DND-41 (cell line): ENCODE data around the gene TTC33.

Experiments used
- ATAC-seq: fragments of 200-7000 bp; cut with Tn5 transposase; 3 replicates; pipeline ENCODE4 v1.9.1; 2021; ENCODE audit warnings: low read depth; ENCODE audit not compliant: insufficient read depth
- DNase-seq: peaks from one replicate; pipeline ENCODE4 v3.0.0-alpha.2; 2020
- H2AFZ ChIP-seq: 2 replicates; pipeline ENCODE4 v1.6.0; 2012; ENCODE audit warnings: low read depth, low read length
- H3K27ac ChIP-seq: 2 replicates; pipeline ENCODE4 v1.5.1; 2012; ENCODE audit warnings: low read length, inconsistent platforms
- H3K27me3 ChIP-seq: fragments of 200-600 bp; sonication (generic); 2 replicates; pipeline ENCODE4 v1.6.0; 2012; ENCODE audit warnings: low read length, mild to moderate bottlenecking, inconsistent platforms; ENCODE audit not compliant: insufficient read depth, poor library complexity
- H3K36me3 ChIP-seq: 2 replicates; pipeline ENCODE4 v1.5.1; 2012; ENCODE audit warnings: low read length, inconsistent platforms; ENCODE audit not compliant: insufficient read depth
- H3K4me1 ChIP-seq: 2 replicates; pipeline ENCODE4 v1.5.1; 2012; ENCODE audit warnings: mild to moderate bottlenecking, low read length; ENCODE audit not compliant: insufficient read depth
- H3K4me2 ChIP-seq: 2 replicates; pipeline ENCODE4 v1.6.0; 2012; ENCODE audit warnings: mild to moderate bottlenecking, moderate library complexity, low read length, inconsistent platforms; ENCODE audit not compliant: insufficient read depth
- H3K4me3 ChIP-seq, 2 experiments: fragments of 200-600 bp in 1 of 2; shearing (Covaris generic) in 1 of 2; 2 replicates each; pipeline ENCODE4 v1.5.1; 2012 to 2016; ENCODE audit warnings: inconsistent platforms in 2 of 2, low read length in 2 of 2, mild to moderate bottlenecking in 2 of 2, low read depth in 1 of 2, moderate library complexity in 1 of 2
- H3K79me2 ChIP-seq: 2 replicates; pipeline ENCODE4 v1.6.0; 2012; ENCODE audit warnings: low read length, inconsistent platforms; ENCODE audit not compliant: insufficient read depth
- H3K9ac ChIP-seq: 2 replicates; pipeline ENCODE4 v1.6.0; 2012; ENCODE audit warnings: low read depth, mild to moderate bottlenecking, inconsistent platforms, low read length, moderate library complexity
- H3K9me3 ChIP-seq: 2 replicates; pipeline ENCODE4 v1.5.1; 2012; ENCODE audit warnings: low read length, moderate library complexity, mild to moderate bottlenecking, inconsistent platforms; ENCODE audit not compliant: insufficient read depth, severe bottlenecking
- H4K20me1 ChIP-seq: 2 replicates; pipeline ENCODE4 v1.6.0; 2012; ENCODE audit warnings: low read length; ENCODE audit not compliant: insufficient read depth
- CTCF ChIP-seq: IDR thresholded peaks from 2 replicates; pipeline ENCODE4 v1.5.1; 2012; ENCODE audit warnings: borderline replicate concordance, low read length, moderate library complexity, mild to moderate bottlenecking; ENCODE audit not compliant: poor library complexity, severe bottlenecking; ENCODE audit errors: extremely low read depth
- EZH2 ChIP-seq: IDR thresholded peaks from 3 replicates; pipeline ENCODE4 v1.6.1; 2012; ENCODE audit warnings: borderline replicate concordance, low read depth, mild to moderate bottlenecking, moderate library complexity, low read length, inconsistent platforms; ENCODE audit not compliant: severe bottlenecking

Gene TTC33

GRCh38 chr5:40775846-40776657, 20.3 kb upstream of the TTC33 start:
- no peaks in the 10 kb centered on the region for H3K9me3 ChIP-seq
- no peaks in the 10 kb centered on the region for H3K4me1 ChIP-seq
- TF ChIP-seq EZH2 (no peak), CTCF (no peak)
- peaks cover 54% of the 10 kb centered on the region for H3K36me3 ChIP-seq
- peaks cover 12% of the 10 kb centered on the region for H4K20me1 ChIP-seq
- ATAC-seq: no peak
- H3K4me3 ChIP-seq: no peak overlapping the region
- H3K4me2 ChIP-seq: no peak overlapping the region
- no peak overlapping the region for H3K27ac ChIP-seq
- DNase-seq: no peak
- H2AFZ ChIP-seq: no peak overlapping the region
- no peaks in the 10 kb centered on the region for H3K27me3 ChIP-seq
- peaks cover 39% of the 10 kb centered on the region for H3K79me2 ChIP-seq
- no peak overlapping the region for H3K9ac ChIP-seq

- H3K27me3 ChIP-seq: no peaks in the 10 kb centered on the region
- no peak overlapping the region for H3K4me2 ChIP-seq
- ATAC-seq: no peak
- H2AFZ ChIP-seq: no peak overlapping the region
- no peaks in the 10 kb centered on the region for H3K4me1 ChIP-seq
- H3K9ac ChIP-seq: no peak overlapping the region
- TF ChIP-seq CTCF: no peak
- TF ChIP-seq EZH2: no peak
- peaks cover 31% of the 10 kb centered on the region for H3K79me2 ChIP-seq
- H3K4me3 ChIP-seq: no peak overlapping the region
- H3K27ac ChIP-seq: no peak overlapping the region
- no peak for DNase-seq
- H3K9me3 ChIP-seq: no peaks in the 10 kb centered on the region
- peaks cover 56% of the 10 kb centered on the region for H3K36me3 ChIP-seq
- H4K20me1 ChIP-seq: peaks cover 4% of the 10 kb centered on the region; the same call in 1 of the 2 replicates
Measured at GRCh38 chr5:40775085-40775845, 19.5 kb upstream of the TTC33 start.

- Histone ChIP-seq H3K4me1 (no peaks in the 10 kb centered on the region), H3K79me2 (peaks cover 25% of the 10 kb centered on the region), H3K4me3 (no peak overlapping the region), H3K9me3 (no peaks in the 10 kb centered on the region), H2AFZ (no peak overlapping the region), H3K9ac (no peak overlapping the region), H3K4me2 (no peak overlapping the region), H4K20me1 (peaks cover 3% of the 10 kb centered on the region; the same call in 1 of the 2 replicates), H3K27me3 (no peaks in the 10 kb centered on the region), H3K27ac (no peak overlapping the region), H3K36me3 (peaks cover 57% of the 10 kb centered on the region)
- ATAC-seq: no peak
- TF ChIP-seq EZH2: no peak
- TF ChIP-seq CTCF: no peak
- no peak for DNase-seq
Measured at GRCh38 chr5:40774623-40775022, 18.9 kb upstream of the TTC33 start.
